ENCODE data around the gene HLA-DRA.
A peak's percentile ranks its signal among the peaks of the same experiment; 100 is the strongest.
"Not testable (repeated sequence)": the region's sequence is repeated elsewhere in the genome, so short reads cannot be mapped to it uniquely, and the experiment has no call there.

Gene HLA-DRA

DNA sequence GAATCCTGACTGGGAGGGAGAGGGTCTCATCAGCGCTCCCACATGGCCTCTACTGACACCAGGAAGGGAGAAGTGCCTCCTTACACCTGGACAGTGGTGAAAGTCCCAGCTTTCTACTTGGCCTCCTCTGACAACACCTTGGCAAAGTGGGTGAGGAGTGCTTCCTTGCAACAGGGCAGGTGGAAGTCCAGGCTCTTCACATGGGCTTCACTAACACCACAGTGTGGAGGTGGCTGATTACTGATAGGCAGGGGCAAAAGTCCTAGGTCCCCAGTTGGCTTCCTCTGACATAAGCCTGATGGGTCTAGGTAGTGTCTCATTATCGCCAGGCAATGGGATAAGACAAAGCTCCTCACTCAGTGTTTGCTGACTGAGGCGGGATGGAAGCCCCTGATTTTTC, 9.5 kb upstream of the HLA-DRA start:
- DNase-seq (ENCODE audit: low read depth in 3 of 3, low spot score in 1 of 3) = no peak

DNA sequence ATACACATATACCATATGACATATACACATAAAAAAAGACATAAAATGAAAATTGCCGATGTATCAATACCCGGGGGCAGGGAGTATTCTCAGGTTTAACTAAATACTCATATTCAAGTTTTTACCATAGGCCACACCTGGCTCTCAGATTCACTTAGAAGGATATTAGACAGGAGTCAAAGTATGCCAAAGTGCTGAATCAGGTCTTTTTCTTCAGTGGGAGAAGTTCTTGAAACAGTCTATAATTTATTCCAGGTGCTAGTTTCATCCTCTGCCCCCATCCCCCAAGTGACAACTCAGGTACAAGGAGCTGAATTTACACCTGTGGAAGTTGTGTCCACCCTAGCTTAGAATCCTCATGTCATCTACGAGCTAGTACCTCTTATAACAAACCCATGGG, 8.5 kb upstream of the HLA-DRA start:
- DNase-seq (ENCODE audit: low read depth in 3 of 3, low spot score in 1 of 3) = no peak

DNA sequence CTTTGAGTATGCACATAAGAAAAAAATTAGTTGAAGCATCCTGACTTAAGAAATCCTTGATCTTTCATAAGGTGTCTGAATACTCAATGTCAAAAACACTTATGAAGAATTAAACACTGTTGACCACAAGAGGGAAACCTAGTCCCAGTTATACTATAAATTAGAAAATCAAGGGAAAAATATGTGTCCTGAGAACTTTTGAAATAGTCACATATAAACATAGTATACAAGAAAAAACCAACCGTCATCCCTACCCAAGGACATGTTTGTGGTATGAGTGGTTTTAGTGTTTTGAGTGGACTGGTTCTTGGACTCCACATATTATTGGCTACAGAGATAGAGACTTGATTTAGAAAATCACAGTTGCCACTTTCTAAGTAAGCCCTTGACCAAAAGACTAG, 7.6 kb upstream of the HLA-DRA start:
- no peak for DNase-seq (ENCODE audit: low read depth in 3 of 3, low spot score in 1 of 3)

- not testable (repeated sequence) for DNase-seq (ENCODE audit: low read depth in 3 of 3, low spot score in 1 of 3)
These were observed 5.7 kb upstream of the HLA-DRA start for GRCh38 chr6:32433950-32434349.

GRCh38 chr6:32436186-32436585, 3.5 kb upstream of the HLA-DRA start:
- DNase-seq (ENCODE audit: low read depth in 3 of 3, low spot score in 1 of 3) = no peak

GRCh38 chr6:32436995-32437836, 2.5 kb upstream of the HLA-DRA start:
- DNase-seq (ENCODE audit: low read depth in 3 of 3, low spot score in 1 of 3) = no peak

DNA sequence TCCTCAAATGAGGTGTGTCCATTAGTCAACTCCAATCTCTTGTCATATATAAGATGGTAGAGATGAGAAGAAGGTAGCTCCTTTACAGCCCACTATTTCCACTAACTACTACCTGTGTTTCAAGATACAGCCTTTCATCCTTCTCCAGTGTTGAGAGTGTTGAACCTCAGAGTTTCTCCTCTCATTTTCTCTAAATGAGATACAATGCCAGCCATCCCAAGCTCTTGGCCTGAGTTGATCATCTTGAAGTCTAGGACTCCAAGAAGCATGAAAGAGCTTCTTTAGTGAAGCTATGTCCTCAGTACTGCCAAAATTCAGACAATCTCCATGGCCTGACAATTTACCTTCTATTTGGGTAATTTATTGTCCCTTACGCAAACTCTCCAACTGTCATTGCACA, 548 bp upstream of the HLA-DRA start:
- DNase-seq (ENCODE audit: low read depth in 3 of 3, low spot score in 1 of 3) = no peak

GRCh38 chr6:32442243-32442667, 2.6 kb downstream of the HLA-DRA start:
- DNase-seq (ENCODE audit: low read depth in 3 of 3, low spot score in 1 of 3) = no peak

- DNase-seq (ENCODE audit: low read depth in 3 of 3, low spot score in 1 of 3) = no peak
These were observed 3.4 kb downstream of the HLA-DRA start for GRCh38 chr6:32442977-32443552.

GRCh38 chr6:32444433-32444832, 4.7 kb downstream of the HLA-DRA start:
- no peak for DNase-seq (ENCODE audit: low read depth in 3 of 3, low spot score in 1 of 3)

DNA sequence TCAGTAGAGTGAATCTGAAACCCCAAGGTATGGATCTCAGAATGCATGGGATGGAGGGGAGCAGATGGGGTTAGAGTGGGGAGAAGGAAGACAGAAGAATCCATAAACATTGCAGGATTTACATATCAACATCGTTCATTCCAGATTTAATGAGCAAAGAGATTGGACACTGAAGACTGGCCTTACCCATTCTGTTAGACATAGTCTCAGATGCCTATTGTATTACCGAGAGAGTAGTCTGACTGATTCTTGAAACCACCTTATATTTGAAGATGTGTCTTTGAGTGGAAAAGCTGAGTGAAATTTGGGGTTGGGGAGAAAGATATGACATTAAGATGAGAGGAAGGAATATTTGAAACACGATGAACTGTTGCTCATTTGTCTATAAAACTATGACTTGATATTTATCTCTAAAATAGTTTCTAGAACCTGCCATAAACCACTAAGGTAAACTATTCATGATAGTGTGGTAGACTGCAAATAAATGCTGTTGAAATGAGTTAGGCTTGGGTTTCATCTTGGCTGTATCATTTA, 5.7 kb downstream of the HLA-DRA start:
- DNase-seq (ENCODE audit: low read depth in 3 of 3, low spot score in 1 of 3) = no peak

DNA sequence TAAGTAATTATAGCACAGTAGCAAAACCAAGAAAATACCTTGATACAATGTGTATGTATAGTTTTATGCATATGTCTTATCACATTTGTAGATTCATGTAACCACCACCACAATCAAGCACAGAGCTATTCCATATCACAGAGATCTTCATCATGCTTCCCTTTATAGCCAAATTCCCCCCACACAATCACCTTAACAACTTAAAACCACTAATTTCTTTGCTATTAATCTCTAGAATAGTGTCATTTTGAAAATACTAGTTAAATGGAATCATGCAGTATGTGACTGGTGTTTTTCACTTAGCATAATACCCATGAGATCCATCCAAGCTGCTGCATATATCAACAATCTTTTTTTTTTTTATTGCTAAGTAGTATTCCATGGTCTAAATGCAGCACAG, 8.2 kb downstream of the HLA-DRA start:
- DNase-seq (ENCODE audit: low read depth in 3 of 3, low spot score in 1 of 3) = no peak

- no peak for DNase-seq (ENCODE audit: low read depth in 3 of 3, low spot score in 1 of 3)
These were observed 9.5 kb downstream of the HLA-DRA start for GRCh38 chr6:32449088-32449736.

DNA sequence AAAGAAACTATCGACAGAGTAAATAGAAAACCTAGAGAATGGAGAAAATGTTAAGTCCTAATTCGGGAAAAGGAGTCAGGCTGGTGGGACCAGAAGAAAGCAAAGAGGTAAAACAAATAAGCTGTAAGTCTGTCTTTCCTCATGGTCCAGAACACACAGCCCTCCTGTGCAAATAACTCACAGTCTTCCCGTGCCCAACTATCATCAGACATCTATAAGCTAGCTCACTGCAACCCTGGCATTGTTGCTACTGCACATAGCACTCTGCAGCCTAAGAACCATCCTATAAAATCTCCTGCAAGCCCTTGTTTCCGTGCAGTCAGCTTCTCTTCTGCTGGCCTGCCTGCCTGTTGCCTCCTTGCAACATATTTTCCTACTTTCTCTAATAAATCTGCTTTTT, 17.4 kb downstream of the HLA-DRA start:
- no peak for DNase-seq (ENCODE audit: low read depth in 3 of 3, low spot score in 1 of 3)

- no peak for DNase-seq (ENCODE audit: low read depth in 3 of 3, low spot score in 1 of 3)
These were observed 20.2 kb downstream of the HLA-DRA start for GRCh38 chr6:32459781-32460424.

GRCh38 chr6:32460528-32460927, 20.8 kb downstream of the HLA-DRA start:
- no peak for DNase-seq (ENCODE audit: low read depth in 3 of 3, low spot score in 1 of 3)

DNA sequence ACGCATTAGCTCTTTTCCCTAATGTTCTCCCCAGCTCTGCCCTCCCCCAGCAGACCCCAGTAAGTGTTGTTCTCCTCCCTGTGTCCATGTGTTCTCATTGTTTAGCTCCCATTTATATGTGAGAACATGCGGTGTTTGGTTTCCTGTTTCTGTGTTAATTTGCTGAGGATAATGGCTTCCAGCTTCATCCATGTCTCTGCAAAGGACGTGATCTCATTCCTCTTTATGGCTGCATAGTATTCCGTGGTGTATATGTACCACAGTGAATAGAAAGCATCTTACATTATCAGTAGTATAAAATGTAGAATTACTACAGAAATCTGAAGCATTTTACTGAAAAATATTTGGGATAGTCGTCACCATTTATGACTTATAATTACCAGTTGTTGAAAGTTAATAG, 21.8 kb downstream of the HLA-DRA start:
- no peak for DNase-seq (ENCODE audit: low read depth in 3 of 3, low spot score in 1 of 3)

- DNase-seq (ENCODE audit: low read depth in 3 of 3, low spot score in 1 of 3) = peak in 1 of 3 donors; percentile 14
These were observed 22.9 kb downstream of the HLA-DRA start for GRCh38 chr6:32462609-32463008.

DNA sequence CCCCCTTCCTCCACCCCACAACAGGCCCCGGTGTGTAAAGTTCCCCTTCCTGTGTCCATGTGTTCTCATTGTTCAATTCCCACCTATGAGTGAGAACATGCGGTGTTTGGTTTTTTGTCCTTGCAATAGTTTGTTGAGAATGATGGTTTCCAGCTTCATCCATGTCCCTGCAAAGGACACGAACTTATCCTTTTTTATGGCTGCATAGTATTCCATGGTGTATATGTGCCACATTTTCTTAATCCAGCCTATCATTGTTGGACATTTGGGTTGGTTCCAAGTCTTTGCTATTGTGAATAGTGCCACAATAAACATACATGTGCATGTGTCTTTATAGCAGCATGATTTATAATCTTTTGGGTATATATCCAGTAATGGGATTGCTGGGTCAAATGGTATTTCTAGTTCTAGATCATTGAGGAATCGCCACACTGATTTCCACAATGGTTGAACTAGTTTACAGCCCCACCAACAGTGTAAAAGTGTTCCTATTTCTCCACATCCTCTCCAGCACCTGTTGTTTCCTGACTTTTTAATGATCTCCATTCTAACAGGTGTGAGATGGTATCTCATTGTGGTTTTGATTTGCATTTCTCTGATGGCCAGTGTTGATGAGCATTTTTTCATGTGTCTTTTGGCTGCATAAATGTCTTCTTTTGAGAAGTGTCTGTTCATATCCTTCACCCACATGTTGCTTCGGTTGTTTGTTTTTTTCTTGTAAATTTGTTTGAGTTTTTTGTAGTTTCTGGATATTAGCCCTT, 28.2 kb downstream of the HLA-DRA start:
- not testable (repeated sequence) for DNase-seq (ENCODE audit: low read depth in 3 of 3, low spot score in 1 of 3)

DNA sequence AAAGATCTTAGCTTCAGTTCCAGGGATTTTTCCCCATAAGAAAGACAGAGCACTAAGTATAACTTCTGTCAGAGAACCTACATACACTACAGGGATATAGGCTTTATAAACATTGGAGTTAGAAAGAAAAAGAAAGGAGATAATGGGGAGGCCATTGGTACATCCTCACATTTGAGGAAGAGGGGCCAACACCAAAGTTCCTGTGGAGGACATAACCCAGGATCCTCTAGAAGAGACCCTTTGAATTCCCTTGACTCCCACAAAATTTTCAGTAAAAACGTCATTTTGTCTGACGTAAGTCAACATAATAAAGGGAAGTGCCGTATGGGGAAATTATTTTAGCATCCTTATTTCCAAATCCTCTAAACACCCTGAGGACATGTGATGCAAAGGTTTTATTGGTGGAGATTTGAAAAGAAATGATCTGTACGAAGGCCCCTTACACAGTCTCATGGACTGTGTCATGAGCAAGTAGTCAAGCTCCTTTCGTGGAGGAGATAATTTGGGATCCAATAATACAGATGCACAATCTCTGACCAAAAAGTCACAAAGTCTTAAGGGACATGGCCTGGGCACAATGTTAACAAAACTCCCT, 33.2 kb downstream of the HLA-DRA start:
- no peak for DNase-seq (ENCODE audit: low read depth in 3 of 3, low spot score in 1 of 3)
